ENCODE measurements around the gene WNT5A.

WNT5A gene

DNA sequence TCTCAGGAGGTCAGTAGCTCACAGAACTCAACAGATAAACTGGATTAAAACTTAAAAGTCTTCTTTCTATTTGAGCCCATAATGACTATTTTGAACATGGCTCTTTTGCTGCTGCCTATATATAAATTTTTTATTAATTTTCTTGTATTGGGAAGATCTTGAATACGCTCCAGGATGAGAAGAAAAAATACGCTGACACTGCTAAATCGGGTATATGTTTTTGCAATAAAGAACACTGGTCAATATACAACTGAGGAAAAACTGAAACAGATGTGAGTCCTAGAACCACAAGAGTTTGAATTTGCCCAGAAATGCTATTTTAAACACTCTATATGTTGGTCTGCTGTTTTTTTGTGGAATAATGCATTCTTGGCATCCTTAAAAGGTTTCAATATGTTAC, 20.6 kb downstream of the WNT5A start:
- no peak overlapping the region for H3K4me3 ChIP-seq (ENCODE audit: low read depth, low read length)
- H3K9me3 ChIP-seq = no peaks in the 10 kb centered on the region
- no peak for DNase-seq
- H3K36me3 ChIP-seq = no peaks in the 10 kb centered on the region
- H3K27me3 ChIP-seq = no peaks in the 10 kb centered on the region; the same call in 1 of the 2 replicates
- H3K4me1 ChIP-seq = no peaks in the 10 kb centered on the region
- TF ChIP-seq, protein P1, sequence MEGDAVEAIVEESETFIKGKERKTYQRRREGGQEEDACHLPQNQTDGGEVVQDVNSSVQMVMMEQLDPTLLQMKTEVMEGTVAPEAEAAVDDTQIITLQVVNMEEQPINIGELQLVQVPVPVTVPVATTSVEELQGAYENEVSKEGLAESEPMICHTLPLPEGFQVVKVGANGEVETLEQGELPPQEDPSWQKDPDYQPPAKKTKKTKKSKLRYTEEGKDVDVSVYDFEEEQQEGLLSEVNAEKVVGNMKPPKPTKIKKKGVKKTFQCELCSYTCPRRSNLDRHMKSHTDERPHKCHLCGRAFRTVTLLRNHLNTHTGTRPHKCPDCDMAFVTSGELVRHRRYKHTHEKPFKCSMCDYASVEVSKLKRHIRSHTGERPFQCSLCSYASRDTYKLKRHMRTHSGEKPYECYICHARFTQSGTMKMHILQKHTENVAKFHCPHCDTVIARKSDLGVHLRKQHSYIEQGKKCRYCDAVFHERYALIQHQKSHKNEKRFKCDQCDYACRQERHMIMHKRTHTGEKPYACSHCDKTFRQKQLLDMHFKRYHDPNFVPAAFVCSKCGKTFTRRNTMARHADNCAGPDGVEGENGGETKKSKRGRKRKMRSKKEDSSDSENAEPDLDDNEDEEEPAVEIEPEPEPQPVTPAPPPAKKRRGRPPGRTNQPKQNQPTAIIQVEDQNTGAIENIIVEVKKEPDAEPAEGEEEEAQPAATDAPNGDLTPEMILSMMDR (IDR thresholded peaks at IDR 0.05; ENCODE audit: low read depth, low read length) = no peak

DNA sequence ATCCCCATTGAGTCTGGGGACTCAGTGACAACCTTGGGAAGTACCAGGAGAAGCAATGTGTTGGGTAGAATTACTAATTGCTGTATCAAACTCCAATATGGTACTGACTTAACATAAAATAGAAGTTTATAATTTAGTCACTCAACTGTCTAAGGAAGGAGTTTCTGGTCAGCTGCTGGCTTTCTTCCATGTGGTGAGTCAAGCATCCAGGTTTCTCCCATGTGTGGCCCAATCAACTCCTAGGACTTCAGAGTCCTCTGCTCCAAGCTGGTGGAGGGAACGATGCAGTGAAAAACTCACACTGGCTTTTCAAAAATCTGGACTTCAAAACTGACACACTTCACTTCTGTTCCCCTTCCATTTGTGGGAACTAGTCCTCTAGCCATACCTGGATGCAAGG, 25.2 kb downstream of the WNT5A start:
- Histone ChIP-seq H3K9me3 (no peaks in the 10 kb centered on the region), H3K4me3 (ENCODE audit: low read depth, low read length) (no peak overlapping the region), H3K36me3 (no peaks in the 10 kb centered on the region), H3K27me3 (no peaks in the 10 kb centered on the region), H3K4me1 (no peaks in the 10 kb centered on the region)
- TF ChIP-seq, protein P1 (IDR thresholded peaks at IDR 0.05; ENCODE audit: low read depth, low read length) = no peak
- no peak for DNase-seq

DNA sequence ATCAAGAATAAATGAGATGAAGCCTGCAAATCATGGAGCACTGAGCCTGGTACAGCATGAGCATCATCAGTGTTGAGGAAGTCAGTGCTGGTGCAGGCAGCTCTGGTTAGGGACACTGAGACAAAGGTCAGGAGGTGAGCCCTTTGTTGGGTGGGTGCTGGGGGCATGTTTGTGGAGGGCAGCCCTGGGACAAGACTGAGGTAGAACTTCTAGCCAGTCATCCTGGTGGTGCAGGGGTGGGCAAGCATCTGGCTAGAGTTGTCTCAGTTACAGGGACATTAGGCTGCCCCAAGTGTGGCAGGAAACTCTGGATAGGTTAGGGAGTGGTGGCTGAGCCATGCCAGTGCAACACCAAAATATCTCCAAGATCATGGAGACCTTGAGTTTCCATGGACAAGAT, 27.3 kb downstream of the WNT5A start:
- Histone ChIP-seq H3K36me3 (no peaks in the 10 kb centered on the region), H3K4me3 (ENCODE audit: low read depth, low read length) (no peak overlapping the region), H3K9me3 (no peaks in the 10 kb centered on the region), H3K4me1 (no peaks in the 10 kb centered on the region), H3K27me3 (no peaks in the 10 kb centered on the region)
- no peak for DNase-seq
- TF ChIP-seq, protein P1 (IDR thresholded peaks at IDR 0.05; ENCODE audit: low read depth, low read length) = no peak

DNA sequence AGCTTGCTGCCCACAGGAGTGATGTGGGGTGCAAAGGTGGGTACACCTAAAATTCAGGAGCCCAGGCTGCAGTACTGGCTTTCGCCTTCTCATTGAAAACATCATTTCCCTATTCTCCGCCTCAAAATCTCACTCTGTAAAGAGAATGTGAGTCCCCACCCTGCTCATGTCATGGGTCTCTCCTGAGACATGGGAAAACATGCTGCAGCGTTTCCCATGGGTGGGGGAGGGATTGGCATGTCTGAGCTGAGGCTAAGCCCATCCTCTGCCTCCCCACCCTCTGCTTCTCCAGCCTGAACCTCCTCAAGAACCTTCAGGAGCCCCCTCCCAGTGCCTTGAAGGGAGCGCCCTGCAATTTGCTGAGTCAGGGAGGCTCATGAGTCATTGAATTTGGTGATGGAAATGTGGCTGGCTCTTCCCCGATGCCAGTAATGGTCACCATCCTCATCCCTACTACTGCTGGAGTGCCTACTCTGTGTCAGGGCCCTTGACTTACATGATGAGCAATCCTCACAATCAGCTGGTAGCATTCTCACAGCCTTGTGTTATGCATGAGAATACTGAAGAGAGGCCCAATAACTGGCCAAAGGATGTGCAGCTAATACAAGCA, 28.8 kb downstream of the WNT5A start:
- no peak overlapping the region for H3K4me3 ChIP-seq (ENCODE audit: low read depth, low read length)
- H3K27me3 ChIP-seq = no peaks in the 10 kb centered on the region
- H3K36me3 ChIP-seq = no peaks in the 10 kb centered on the region
- no peak for DNase-seq
- no peaks in the 10 kb centered on the region for H3K4me1 ChIP-seq
- H3K9me3 ChIP-seq = no peaks in the 10 kb centered on the region
- TF ChIP-seq, protein P1 (IDR thresholded peaks at IDR 0.05; ENCODE audit: low read depth, low read length) = no peak

DNA sequence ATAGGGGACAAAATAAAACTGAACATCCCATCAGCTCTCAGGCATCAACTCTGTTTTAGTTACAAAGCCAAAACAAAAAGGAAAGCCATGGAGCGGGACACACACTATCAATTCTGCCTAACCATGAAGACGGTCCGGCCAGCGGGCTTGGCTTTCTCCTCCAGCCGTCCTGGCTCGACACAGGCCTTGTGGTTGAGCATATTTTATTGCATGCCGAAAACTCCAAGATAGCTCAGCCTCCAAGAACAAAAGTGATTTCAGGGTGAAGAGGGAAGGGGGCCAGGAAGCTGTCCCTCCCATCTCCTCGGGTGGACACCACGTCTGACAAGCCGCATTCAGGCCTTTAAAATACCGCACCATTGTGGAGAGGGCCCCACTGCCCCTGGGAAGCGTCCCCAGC, 31.2 kb downstream of the WNT5A start:
- Histone ChIP-seq H3K27me3 (no peaks in the 10 kb centered on the region), H3K4me1 (no peaks in the 10 kb centered on the region), H3K4me3 (ENCODE audit: low read depth, low read length) (no peak overlapping the region), H3K36me3 (no peaks in the 10 kb centered on the region), H3K9me3 (no peaks in the 10 kb centered on the region)
- no peak for DNase-seq
- TF ChIP-seq, protein P1 (IDR thresholded peaks at IDR 0.05; ENCODE audit: low read depth, low read length) = no peak

DNA sequence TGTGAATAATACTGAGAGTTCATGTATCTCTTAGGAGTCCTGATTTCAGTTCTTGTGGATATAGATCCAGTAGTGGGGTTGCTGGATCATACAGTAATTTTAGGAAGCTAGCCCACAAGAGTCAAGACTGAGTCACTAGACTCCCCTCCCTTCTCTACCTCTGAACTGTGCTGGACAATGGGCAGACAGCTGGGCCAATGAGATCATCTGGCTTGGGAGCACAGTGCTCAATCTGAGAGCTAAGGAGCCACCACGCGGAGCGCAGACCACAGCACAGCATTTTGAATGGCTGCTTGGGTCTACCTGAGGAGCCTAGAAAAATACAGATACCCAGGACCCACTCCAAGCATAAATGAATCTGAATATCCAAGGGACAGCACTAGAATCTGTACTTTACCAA, 32.5 kb downstream of the WNT5A start:
- H3K4me3 ChIP-seq (ENCODE audit: low read depth, low read length) = no peak overlapping the region
- no peaks in the 10 kb centered on the region for H3K27me3 ChIP-seq
- no peaks in the 10 kb centered on the region for H3K36me3 ChIP-seq
- TF ChIP-seq, protein P1 (IDR thresholded peaks at IDR 0.05; ENCODE audit: low read depth, low read length) = no peak
- DNase-seq = no peak
- no peaks in the 10 kb centered on the region for H3K9me3 ChIP-seq
- H3K4me1 ChIP-seq = no peaks in the 10 kb centered on the region

All from BE2C (cell line).